GM12878 (cell line): Measurements from ENCODE around the gene MAP1S. TPM values are rescaled to one million over a fixed set of nuclear protein-coding genes. Genes with fewer than 3 reads are reported as not detected.
A peak's percentile ranks its signal among the peaks of the same experiment; 100 is the strongest.

ENCODE experiments used
- BRCA1 ChIP-seq: IDR thresholded peaks from 2 replicates; pipeline ENCODE4 v1.6.1; 2011; ENCODE audit warnings: low read depth, low read length, improper control_type of control experiment
- E2F4 ChIP-seq: IDR thresholded peaks from 2 replicates; pipeline ENCODE4 v1.6.1; 2012; ENCODE audit warnings: low read depth, low read length, improper control_type of control experiment
- E4F1 ChIP-seq: fragments of 450-650 bp; IDR thresholded peaks from 2 replicates; pipeline ENCODE4 v1.6.1; 2018; ENCODE audit warnings: borderline replicate concordance, mild to moderate bottlenecking; ENCODE audit not compliant: partially characterized antibody
- ELK1 ChIP-seq: IDR thresholded peaks from 2 replicates; pipeline ENCODE4 v1.6.1; 2012; ENCODE audit warnings: low read depth, low read length, improper control_type of control experiment
- FOS ChIP-seq: IDR thresholded peaks from 3 replicates; pipeline ENCODE4 v1.6.1; 2011; ENCODE audit warnings: borderline replicate concordance; ENCODE audit not compliant: insufficient read length; ENCODE audit errors: extremely low read depth
- HCFC1 ChIP-seq: fragments of 150-350 bp; IDR thresholded peaks from 2 replicates; pipeline ENCODE4 v1.6.1; 2014; ENCODE audit warnings: low read length
- IKZF2 ChIP-seq, 2 experiments: fragments of 450-650 bp; IDR thresholded peaks; 2 replicates each; pipeline ENCODE4 v1.6.1; 2017; ENCODE audit warnings: mild to moderate bottlenecking in 2 of 2, moderate library complexity in 2 of 2
- LARP7 ChIP-seq: fragments of 450-650 bp; IDR thresholded peaks from 2 replicates; pipeline ENCODE4 v1.6.1; 2017; ENCODE audit warnings: mild to moderate bottlenecking
- MLLT1 ChIP-seq: fragments of 450-650 bp; IDR thresholded peaks from 2 replicates; pipeline ENCODE4 v1.6.1; 2016; ENCODE audit warnings: mild to moderate bottlenecking
- MYB ChIP-seq: fragments of 150-350 bp; IDR thresholded peaks from 2 replicates; pipeline ENCODE4 v1.6.1; 2014; ENCODE audit warnings: mild to moderate bottlenecking, low read depth, low read length, borderline replicate concordance
- NFIC ChIP-seq: IDR thresholded peaks from 2 replicates; pipeline ENCODE4 v1.6.1; 2012; ENCODE audit warnings: low read depth, mild to moderate bottlenecking, inconsistent platforms, low read length, moderate library complexity
- NFXL1 ChIP-seq: fragments of 450-650 bp; IDR thresholded peaks from 2 replicates; pipeline ENCODE4 v1.6.1; 2017; ENCODE audit warnings: antibody characterized with exemption, mild to moderate bottlenecking, borderline replicate concordance
- NR2C2 ChIP-seq: IDR thresholded peaks from 2 replicates; pipeline ENCODE4 v1.6.1; 2011; ENCODE audit warnings: borderline replicate concordance, low read depth; ENCODE audit not compliant: control insufficient read depth, insufficient read length
- RBBP5 ChIP-seq: fragments of 200-600 bp; sonication (generic); conservative IDR thresholded peaks from 2 replicates; pipeline ENCODE4 v1.6.1; 2016
- RFX5 ChIP-seq: IDR thresholded peaks from 2 replicates; pipeline ENCODE4 v1.6.1; 2011; ENCODE audit warnings: low read depth, low read length, improper control_type of control experiment
- SKIL ChIP-seq: fragments of 450-650 bp; IDR thresholded peaks from 2 replicates; pipeline ENCODE4 v1.6.1; 2017; ENCODE audit warnings: mild to moderate bottlenecking, low read depth, inconsistent platforms; ENCODE audit not compliant: poor library complexity, severe bottlenecking
- SUZ12 ChIP-seq: fragments of 200-600 bp; sonication (generic); IDR thresholded peaks from one replicate; pipeline ENCODE4 v1.6.1; 2018; ENCODE audit warnings: antibody characterized with exemption, mild to moderate bottlenecking; ENCODE audit not compliant: unreplicated experiment
- TARDBP ChIP-seq: IDR thresholded peaks from 2 replicates; pipeline ENCODE4 v1.6.1; 2016; ENCODE audit warnings: borderline replicate concordance
- USF1 ChIP-seq: IDR thresholded peaks from 2 replicates; pipeline ENCODE4 v1.6.1; 2011; ENCODE audit warnings: borderline replicate concordance, low read depth, mild to moderate bottlenecking, moderate library complexity, mixed read lengths, low read length; ENCODE audit not compliant: insufficient read depth; ENCODE audit errors: extremely low read length
- polyA plus RNA-seq, 11 experiments: library from polyadenylated mRNA; depleted of rRNA in 4 of 11; unstranded in 6 of 11; stranded (reverse) in 5 of 11; fragments of >200 nt; fragmentation: Nextera tagmentation in 4 of 11; fragmentation: Illumina TruSeq in 1 of 11; extraction: Ambion mirVana in 4 of 11; extraction: Trizol in 1 of 11; gene quantifications; 1 replicate in 1 of 11; 2 replicates in 10 of 11; pipeline versions ENCODE4 v1.2.1 to v1.2.3, GENCODE V29; 2011 to 2016; ENCODE audit warnings: inconsistent platforms in 2 of 11, missing spikeins in 2 of 11, low read depth in 1 of 11
- total RNA-seq, 4 experiments: library from RNA; depleted of rRNA in 3 of 4; stranded (reverse); fragments of >200 nt in 3 of 4; fragmentation: Illumina TruSeq in 1 of 4; extraction: Trizol in 1 of 4; gene quantifications; 2 replicates each; pipeline versions ENCODE4 v1.2.1 to v1.2.3, GENCODE V29; 2013 to 2021

The MAP1S gene
- total and polyA plus RNA-seq, 10 of the 15 experiments (the other 5 are each of a cell fraction or from before 2014, with no cell fraction given), result 2.1 to 63.9 (median 15.0) TPM

- TF ChIP-seq ELK1 (no peak), MYB (0 out of 2 replicates have a peak, but pooled peaks have one; percentile 28), LARP7 (no peak), NFXL1 (no peak), HCFC1 (no peak), NFIC (peak; percentile 53; the same call in 1 of the 2 replicates), USF1 (no peak), RBBP5 (no peak), E2F4 (no peak), TARDBP (no peak), BRCA1 (no peak), RFX5 (no peak), IKZF2 (IDR thresholded peaks at IDR 0.05) (peak; percentile 91 to 93), NR2C2 (no peak), SUZ12 (no peak), FOS (no peak), SKIL (peak; percentile 58), E4F1 (no peak), MLLT1 (peak; percentile 40; the same call in 1 of the 2 replicates)
Measured at GRCh38 chr19:17754634-17755442, 35.6 kb downstream of the MAP1S start (continued).
